Measurements from ENCODE around the gene KRT32.
A peak's percentile ranks its signal among the peaks of the same experiment; 100 is the strongest.

The KRT32 gene

DNA sequence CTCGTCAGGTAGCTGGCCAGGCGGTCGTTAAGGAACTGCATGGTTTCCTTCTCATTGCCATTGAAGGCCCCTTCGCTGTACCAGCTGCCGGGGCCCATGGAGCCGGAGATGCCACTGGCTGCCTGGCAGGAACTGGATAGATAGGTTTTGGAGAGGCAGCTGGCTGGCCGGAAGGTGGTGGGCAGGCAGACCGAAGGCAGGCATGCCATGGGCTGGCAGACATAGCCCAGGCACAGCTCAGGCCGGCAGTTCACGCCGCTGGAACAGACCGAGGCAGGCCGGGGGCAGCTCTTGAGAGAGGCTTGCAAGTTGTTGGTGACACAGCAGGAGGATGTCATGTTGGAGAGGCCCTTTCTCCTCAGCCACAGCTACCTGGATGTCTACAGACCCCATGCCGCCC, at the start of gene KRT32:
TSS of gene KRT32 (minus strand) at position 399 of the 400 bp plus-strand sequence. CDS start at position 338, 61 bp downstream.
- no peak for DNase-seq (ENCODE audit: low read depth, low spot score)
- no peak within 1 kb of the TSS for H3K27ac ChIP-seq

DNA sequence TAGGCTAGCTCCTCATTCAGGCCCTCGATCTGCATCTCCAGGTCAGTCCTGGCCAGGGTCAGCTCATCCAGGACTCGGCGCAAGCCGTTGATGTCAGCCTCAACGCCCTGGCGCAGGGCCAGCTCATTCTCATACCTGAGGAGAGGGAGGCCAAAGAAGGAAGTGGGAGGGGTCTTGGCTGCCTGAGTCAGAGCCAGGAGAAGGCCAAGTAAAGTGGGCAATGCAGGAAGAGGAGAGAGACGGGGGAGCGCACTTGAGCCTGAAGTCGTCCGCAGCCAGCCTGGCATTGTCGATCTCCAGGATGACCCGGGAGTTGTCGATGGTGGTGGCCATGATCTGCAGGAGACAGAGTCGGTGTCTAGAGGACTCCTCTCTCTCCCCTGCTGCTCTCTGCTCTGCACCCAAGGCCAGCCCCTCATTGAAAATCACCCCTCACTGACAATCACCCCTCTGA, 49.7 kb upstream of the KRT32 start:
- DNase-seq (ENCODE audit: low read depth, low spot score): no peak

GRCh38 chr17:41516147-41516829, 49.1 kb upstream of the KRT32 start:
- H3K27ac ChIP-seq: peak overlapping the region; percentile 98

More for the DNA sequence above, 49.7 kb upstream of the KRT32 start:
- peak overlapping the region; percentile 98 for H3K27ac ChIP-seq

GRCh38 chr17:41513168-41513547, 46.0 kb upstream of the KRT32 start:
- H3K27ac ChIP-seq: peak overlapping the region; percentile 98

More at GRCh38 chr17:41516147-41516829, 49.1 kb upstream of the KRT32 start:
- DNase-seq (ENCODE audit: low read depth, low spot score): no peak

DNA sequence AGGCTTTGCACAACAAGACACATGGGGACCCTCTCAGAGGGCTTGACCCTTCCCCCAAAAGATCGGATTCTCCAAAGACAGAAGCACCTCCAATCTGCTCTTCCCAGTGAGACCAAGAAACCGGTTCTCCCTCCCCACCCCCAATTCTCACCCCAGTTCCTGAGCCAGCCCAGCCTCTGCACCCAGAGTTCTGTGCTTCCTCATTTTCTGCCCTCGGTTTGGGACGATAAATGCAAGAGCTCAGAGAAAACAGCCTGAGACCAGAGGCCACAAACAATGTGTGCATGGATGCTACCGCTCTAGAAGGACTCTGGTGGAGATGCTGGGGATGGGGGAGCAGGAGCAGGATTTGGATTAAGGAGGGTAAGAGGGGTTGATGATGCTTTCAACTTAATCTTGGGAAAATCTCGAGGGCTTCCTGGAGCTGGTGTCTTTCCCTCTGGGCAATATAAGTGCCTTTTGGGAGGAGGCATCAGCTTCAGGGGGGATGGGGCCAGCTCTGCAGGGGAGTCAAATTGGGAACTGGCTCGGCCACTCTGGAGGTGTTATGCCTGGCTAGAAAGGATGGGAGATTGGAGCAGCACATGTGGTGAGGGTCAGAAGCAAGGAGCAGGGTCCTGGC, 45.5 kb upstream of the KRT32 start:
- peak overlapping the region; percentile 98 for H3K27ac ChIP-seq
- no peak for DNase-seq (ENCODE audit: low read depth, low spot score)

More at GRCh38 chr17:41513168-41513547, 46.0 kb upstream of the KRT32 start:
- no peak for DNase-seq (ENCODE audit: low read depth, low spot score)

- H3K27ac ChIP-seq: peak overlapping the region; percentile 98
Observed at GRCh38 chr17:41511716-41512115, 44.5 kb upstream of the KRT32 start.

GRCh38 chr17:41511116-41511515, 43.9 kb upstream of the KRT32 start:
- no peak for DNase-seq (ENCODE audit: low read depth, low spot score)

More at GRCh38 chr17:41511716-41512115, 44.5 kb upstream of the KRT32 start:
- no peak for DNase-seq (ENCODE audit: low read depth, low spot score)

GRCh38 chr17:41510251-41511065, 43.3 kb upstream of the KRT32 start:
- DNase-seq (ENCODE audit: low read depth, low spot score): no peak
- H3K27ac ChIP-seq: peak overlapping the region; percentile 98

More at GRCh38 chr17:41511116-41511515, 43.9 kb upstream of the KRT32 start:
- H3K27ac ChIP-seq: peak overlapping the region; percentile 98

GRCh38 chr17:41507315-41507880, 40.2 kb upstream of the KRT32 start:
- no peak for DNase-seq (ENCODE audit: low read depth, low spot score)
- peak overlapping the region; percentile 56 for H3K27ac ChIP-seq

DNA sequence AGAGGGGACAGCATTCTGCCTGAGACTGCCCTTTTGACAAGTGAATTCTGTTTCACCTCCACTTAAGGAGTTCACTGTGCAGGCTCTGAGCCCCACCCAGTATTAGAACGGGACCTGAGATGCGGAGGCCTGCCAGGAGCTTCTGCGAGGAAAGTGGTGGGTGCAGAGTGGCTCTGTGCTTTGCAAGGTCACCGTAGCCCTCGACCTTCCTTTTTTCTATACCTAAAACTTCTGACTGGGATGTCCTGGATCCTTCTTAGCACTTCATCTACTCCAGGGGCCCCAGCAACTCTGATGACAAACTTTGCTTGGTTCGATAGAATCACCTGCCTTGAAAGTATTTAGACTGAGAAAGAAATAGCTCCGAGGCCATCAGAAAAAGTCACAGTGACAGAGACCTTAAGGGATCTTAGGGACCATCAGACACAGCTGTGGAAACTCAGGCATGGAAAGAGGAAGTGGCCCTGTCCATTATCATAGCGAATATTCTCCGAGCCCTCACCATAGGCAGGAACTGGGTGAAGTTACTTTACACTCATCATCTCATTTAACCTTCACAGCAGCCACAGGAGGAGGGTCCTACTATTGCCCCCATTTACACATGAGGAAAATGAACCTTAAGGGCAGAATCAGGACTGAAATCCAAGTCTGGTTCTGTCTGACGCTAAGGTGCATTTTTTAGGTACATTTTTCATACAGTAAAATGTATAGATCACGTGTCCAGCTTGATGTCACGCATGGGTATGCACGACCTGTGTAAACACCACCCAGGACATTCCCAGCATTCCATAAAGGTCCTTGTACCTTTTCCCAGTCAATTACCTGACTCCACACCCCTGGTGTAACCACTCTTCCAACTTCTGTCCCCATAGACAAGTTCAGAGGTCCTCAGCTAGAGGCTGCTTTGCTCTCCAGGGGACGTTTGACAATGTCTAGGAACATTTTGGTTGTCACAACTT, 38.9 kb upstream of the KRT32 start:
- H3K27ac ChIP-seq: peak overlapping the region; percentile 56
- no peak for DNase-seq (ENCODE audit: low read depth, low spot score)

DNA sequence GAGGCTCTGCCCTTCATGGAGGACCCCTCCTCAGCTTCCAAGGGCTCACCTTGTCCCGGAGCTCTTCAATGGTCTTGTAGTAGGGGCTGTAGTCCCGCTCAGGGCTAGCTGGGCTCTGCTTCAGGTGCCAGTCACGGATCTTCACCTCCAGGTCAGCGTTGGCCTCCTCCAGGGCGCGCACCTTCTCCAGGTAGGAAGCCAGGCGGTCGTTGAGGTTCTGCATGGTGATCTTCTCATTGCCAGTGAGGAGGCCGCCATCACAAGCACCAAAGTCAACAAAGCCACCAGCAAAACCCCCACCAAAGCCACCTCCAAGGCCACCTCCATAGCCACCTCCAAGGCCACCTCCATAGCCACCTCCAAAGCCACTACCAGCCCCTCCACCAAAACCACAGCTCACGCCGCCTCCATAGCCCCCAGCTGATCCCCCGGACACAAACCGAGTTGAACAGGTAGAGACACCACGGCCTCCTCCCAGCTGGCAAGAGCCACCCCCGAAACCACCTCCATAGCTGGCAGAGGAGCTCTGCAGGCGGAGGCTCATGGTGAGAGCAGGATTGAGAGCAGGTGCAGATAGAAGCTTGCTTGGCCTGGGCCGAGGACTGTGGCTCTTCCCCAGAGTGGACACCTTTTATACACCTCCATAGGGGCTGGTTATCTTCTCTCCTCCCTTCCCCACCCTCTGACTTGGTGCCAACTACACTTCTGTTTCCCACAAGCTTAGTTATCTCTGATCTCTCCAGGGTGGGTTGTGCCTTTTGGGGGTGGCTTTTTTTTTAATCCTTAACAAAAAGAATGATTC, 38.0 kb upstream of the KRT32 start, which contains the start of gene KRT13:
TSS of gene KRT13 (minus strand) at position 606 of the 802 bp plus-strand sequence. CDS start at position 544, 62 bp downstream.
- H3K27ac ChIP-seq: peak within 1 kb of the TSS; percentile 56
- DNase-seq (ENCODE audit: low read depth, low spot score): no peak

GRCh38 chr17:41504246-41504977, 37.2 kb upstream of the KRT32 start:
- H3K27ac ChIP-seq: no peak overlapping the region

GRCh38 chr17:41503202-41503601, 36.0 kb upstream of the KRT32 start:
- no peak for DNase-seq (ENCODE audit: low read depth, low spot score)

More at GRCh38 chr17:41504246-41504977, 37.2 kb upstream of the KRT32 start:
- DNase-seq (ENCODE audit: low read depth, low spot score): no peak

GRCh38 chr17:41500131-41500911, 33.1 kb upstream of the KRT32 start:
- peak overlapping the region; percentile 60 for H3K27ac ChIP-seq
- DNase-seq (ENCODE audit: low read depth, low spot score): no peak

More at GRCh38 chr17:41503202-41503601, 36.0 kb upstream of the KRT32 start:
- H3K27ac ChIP-seq: no peak overlapping the region

DNA sequence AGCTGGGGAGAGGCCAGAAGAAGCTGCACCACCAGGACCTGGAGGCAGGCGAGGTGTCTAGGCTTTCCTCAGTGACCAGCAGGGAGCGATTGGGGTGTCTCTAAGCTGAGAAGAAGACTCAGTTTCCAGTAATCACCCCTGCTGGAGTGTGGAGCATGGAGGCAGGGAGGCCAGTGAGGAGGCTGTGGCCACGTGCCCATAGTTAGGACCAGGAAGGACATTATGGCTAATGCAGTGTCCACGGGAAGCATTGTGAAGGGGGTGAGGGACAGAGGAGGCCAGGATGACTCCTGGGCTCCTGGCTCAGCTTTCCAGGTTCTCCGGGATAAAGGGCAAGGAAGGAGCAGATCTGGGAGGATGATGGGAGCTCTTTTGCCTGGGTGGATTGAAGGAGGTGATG, 32.5 kb upstream of the KRT32 start:
- peak overlapping the region; percentile 60 for H3K27ac ChIP-seq
- DNase-seq (ENCODE audit: low read depth, low spot score): no peak

DNA sequence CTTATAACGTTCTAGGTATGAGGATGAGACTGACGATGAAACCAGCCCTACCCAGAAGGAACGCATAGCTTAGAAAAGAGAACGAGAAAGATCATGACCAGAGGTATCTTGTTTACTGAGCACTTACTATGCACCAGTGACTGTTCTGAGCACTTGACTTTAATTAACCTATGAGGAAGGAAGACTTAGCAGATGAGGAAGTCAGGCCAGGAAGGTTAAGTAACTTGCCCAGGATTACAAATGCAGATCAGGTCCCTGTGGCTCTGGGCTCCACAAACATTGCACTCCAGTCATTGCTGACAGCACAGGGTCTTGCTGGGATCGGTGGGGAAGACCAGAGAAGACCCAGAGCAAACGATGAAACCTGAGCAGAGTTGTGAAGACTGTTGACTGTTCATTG, 31.1 kb upstream of the KRT32 start:
- no peak for DNase-seq (ENCODE audit: low read depth, low spot score)
- peak overlapping the region; percentile 60 for H3K27ac ChIP-seq

All from epithelial cell of prostate (primary cell).